ENCODE measurements around the gene RARG. TPM values are rescaled to one million over a fixed set of nuclear protein-coding genes. Genes with fewer than 3 reads are reported as not detected.

The RARG gene
- total and polyA plus RNA-seq, 2 donors (not counting 1 experiment from before 2014, with no cell fraction given) = 8.8 to 15.0 TPM

GRCh38 chr12:53274445-53274844 is 42.4 kb upstream of the RARG start:
- no peaks in the 10 kb centered on the region for H3K4me1 ChIP-seq (ENCODE audit: control insufficient read depth in 2 of 2, insufficient read depth in 2 of 2, low read length in 2 of 2)
- H3K27ac ChIP-seq (ENCODE audit: low read length in 2 of 2) = no peak overlapping the region
- POLR2A ChIA-PET = interaction anchor here (0.7 kb wide), 1 partner anchor 309 kb away, joined by 4 read pairs; no protein-coding TSS in a partner anchor
- H3K4me2 ChIP-seq (replicated peaks; ENCODE audit: low read depth, low read length, poor library complexity, severe bottlenecking) = no peak overlapping the region
- H4K20me1 ChIP-seq (ENCODE audit: control insufficient read depth, insufficient read depth, low read length, poor library complexity, severe bottlenecking) = no peaks in the 10 kb centered on the region
- H2AFZ ChIP-seq (ENCODE audit: insufficient read depth, low read depth, low read length, poor library complexity, severe bottlenecking) = no peak overlapping the region
- H3K4me3 ChIP-seq (ENCODE audit: control extremely low read depth in 1 of 5, extremely low read depth in 1 of 5, insufficient read depth in 1 of 5, low read depth in 2 of 5, low read length in 4 of 5) = no peak overlapping the region
- no peak for TF ChIP-seq EZH2 (IDR thresholded peaks at IDR 0.05; ENCODE audit: borderline replicate concordance, insufficient read depth, low read depth, low read length, poor library complexity, severe bottlenecking)
- TF ChIP-seq CTCF (IDR thresholded peaks at IDR 0.05) = no peak
- H3K4me3 Mint-ChIP-seq = no peak overlapping the region
- H3K9me3 Mint-ChIP-seq (ENCODE audit: insufficient read depth) = no peaks in the 10 kb centered on the region
- no peak overlapping the region for H3K27ac Mint-ChIP-seq
- no peak overlapping the region for H3K9ac ChIP-seq (ENCODE audit: low read length)
- H3K9me3 ChIP-seq (ENCODE audit: control extremely low read depth in 1 of 3, control insufficient read depth in 2 of 3, insufficient read depth in 1 of 3, low read length in 2 of 3) = no peaks in the 10 kb centered on the region
- no peaks in the 10 kb centered on the region for H3K27me3 Mint-ChIP-seq
- ATAC-seq (ENCODE audit: low read depth) (no peak), DNase-seq (no peak)
- CTCF ChIA-PET = no interaction called here
- H3K4me1 Mint-ChIP-seq = no peaks in the 10 kb centered on the region
- WGBS (ENCODE audit: insufficient coverage) = 93% methylated on average over 3 of the region's 5 CpGs
- H3K36me3 ChIP-seq (replicated peaks in 1 of 2; ENCODE audit: control extremely low read depth in 1 of 2, control insufficient read depth in 1 of 2, extremely low read depth in 1 of 2, insufficient read depth in 2 of 2, low read length in 1 of 2) = no peaks in the 10 kb centered on the region
- H3K79me2 ChIP-seq (ENCODE audit: control insufficient read depth, insufficient read depth, low read length) = peaks cover 24% of the 10 kb centered on the region
- intact Hi-C loops (cut with micrococcal nuclease) = no loop called here
- no peaks in the 10 kb centered on the region for H3K27me3 ChIP-seq (replicated peaks in 1 of 4; ENCODE audit: control extremely low read depth in 1 of 4, control insufficient read depth in 3 of 4, insufficient read depth in 4 of 4, low read length in 3 of 4)

Data from B cell (primary cell).